WTC11 (cell line): ENCODE results near the gene LEAP2.

ENCODE experiments used
- CTCF ChIP-seq: fragments of 200-600 bp; IDR thresholded peaks from 2 replicates; pipeline ENCODE4 v1.8.0; 2022; ENCODE audit warnings: antibody characterized with exemption
- NR3C1 ChIP-seq: sonication (generic); formaldehyde crosslinking; conservative IDR thresholded peaks from 2 replicates; pipeline ENCODE4 v1.8.1; 2023; ENCODE audit warnings: low read depth, mild to moderate bottlenecking, missing genetic modification reagents
- ZBTB43 ChIP-seq: sonication (generic); formaldehyde crosslinking; IDR thresholded peaks from 2 replicates; pipeline ENCODE4 v1.8.1; 2023; ENCODE audit warnings: mild to moderate bottlenecking, missing genetic modification reagents

- no peak for TF ChIP-seq CTCF
- TF ChIP-seq ZBTB43 (CRISPR knock-in tag) = no peak
- no peak for TF ChIP-seq NR3C1 (CRISPR knock-in tag)
These were observed 19.2 kb upstream of the LEAP2 start for GRCh38 chr5:132854301-132854700.
